Fibroblast of skin of right biceps (primary cell): ENCODE results near the gene DPEP2NB.
A peak's percentile ranks its signal among the peaks of the same experiment; 100 is the strongest.
"Not testable (repeated sequence)": the region's sequence is repeated elsewhere in the genome, so short reads cannot be mapped to it uniquely, and the experiment has no call there.

Experiments
- DNase-seq: peaks from one replicate; pipeline ENCODE4 v3.0.0-alpha.2; 2013

DPEP2NB gene

GRCh38 chr16:67979955-67980678 is 35.6 kb downstream of the DPEP2NB start, which contains the start of gene DPEP3:
TSS of gene DPEP3 (minus strand) at chr16:67980499. CDS start at chr16:67980380, 119 bp downstream.
- no peak for DNase-seq

DNA sequence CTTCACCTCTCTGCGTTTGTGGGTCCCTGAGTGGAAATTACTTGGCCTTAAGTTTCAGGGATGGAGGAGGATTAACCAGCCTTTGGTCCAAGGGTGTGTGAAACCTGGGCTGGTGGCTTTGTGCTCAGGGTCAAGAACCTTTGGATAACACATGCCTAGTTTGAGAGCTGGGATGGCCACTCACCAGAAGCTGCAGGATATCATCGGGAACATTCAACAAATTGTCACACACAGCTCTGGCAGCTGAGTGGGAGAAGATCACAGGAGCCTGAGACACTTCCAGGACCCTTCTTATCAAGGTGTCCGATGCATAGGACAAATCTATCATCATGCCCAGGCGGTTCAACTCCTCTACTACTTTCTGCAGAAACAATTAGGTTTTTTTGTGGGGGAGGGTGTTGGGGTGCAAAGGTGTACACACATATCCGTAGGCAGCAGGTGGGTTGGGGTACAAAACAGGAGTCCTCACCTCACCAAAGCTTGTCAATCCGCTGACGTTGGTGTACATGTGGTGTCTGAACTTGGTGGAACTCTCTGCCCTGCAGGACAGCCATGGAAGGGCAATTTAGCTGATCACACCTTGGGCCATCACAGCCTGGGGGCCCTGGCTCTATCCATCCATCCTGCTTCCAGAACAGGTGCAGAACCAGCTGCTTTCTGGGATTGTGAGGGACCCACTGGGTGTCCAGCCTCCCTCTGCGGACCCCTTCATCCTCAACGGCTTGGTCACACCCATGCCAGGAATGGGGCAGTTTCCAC is 38.1 kb downstream of the DPEP2NB start:
- no peak for DNase-seq

- DNase-seq, result no peak
Observed at GRCh38 chr16:67977005-67977404, 38.7 kb downstream of the DPEP2NB start.

DNA sequence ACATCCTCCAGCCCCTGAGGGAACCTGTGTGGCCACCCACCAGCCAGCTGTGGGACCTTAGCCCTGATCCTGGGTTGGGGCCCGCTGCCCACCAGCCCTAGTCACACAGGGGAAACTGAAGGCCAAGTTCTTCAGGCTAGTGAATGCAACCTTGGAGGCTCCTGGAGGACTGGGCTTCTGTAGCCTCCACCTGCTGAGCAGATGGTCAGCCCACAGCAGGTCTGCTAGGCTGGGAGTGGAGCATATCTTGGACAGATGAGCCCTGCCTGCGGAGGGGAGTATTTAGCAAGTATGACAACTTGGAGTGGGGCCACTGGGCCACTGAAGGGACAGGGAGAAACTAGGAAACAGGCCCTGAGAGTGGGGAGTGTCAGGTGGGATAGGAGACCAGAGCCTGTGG is 39.5 kb downstream of the DPEP2NB start:
- no peak for DNase-seq

- DNase-seq, result no peak
Observed at GRCh38 chr16:67975321-67976105, 40.2 kb downstream of the DPEP2NB start.

DNA sequence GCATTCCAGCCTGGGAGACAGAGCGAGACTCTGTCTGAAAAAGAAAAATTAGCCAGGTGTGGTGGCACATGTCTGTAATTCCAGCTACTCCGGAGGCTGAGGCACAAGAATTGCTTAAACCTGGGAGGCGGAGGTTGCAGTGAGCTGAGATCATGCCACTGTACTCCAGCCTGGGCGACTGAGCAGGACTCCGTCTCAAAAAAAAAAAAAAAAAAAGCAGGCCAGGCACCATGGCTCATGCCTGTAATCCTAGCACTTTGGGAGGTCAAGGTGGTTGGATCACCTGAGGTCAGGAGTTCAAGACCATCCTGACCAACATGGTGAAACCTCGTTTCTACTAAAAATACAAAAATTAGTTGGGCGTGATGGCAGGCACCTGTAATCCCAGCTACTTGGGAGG is 43.4 kb downstream of the DPEP2NB start:
- not testable (repeated sequence) for DNase-seq

DNA sequence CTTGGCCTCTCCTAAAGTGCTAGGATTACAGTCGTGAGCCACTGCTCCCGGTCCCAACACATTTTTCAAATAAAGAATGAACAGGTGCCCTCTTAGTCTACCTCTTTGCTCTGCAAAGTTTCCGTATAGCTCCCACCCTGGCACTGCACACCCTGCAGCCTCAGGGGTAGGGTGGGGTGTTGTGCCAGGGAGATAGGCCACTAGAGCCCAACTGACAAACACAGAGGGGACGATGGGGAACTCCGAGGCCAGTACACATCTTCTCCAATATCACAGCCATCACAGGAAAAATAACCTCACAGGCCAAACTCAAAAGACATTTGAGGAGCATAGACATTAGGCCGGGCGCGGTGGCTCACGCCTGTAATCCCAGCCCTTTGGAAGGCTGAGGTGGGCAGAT is 44.6 kb downstream of the DPEP2NB start:
- DNase-seq, result no peak

- no peak for DNase-seq
Observed at GRCh38 chr16:67969254-67970039, 46.3 kb downstream of the DPEP2NB start.

GRCh38 chr16:67968400-67969253 is 47.1 kb downstream of the DPEP2NB start, which contains the start of gene SLC12A4:
TSS of gene SLC12A4 (minus strand) at chr16:67968637. CDS start at chr16:67968553, 84 bp downstream.
- peak; percentile 90 for DNase-seq

- DNase-seq, result peak; percentile 42
Observed at GRCh38 chr16:67967958-67968399, 47.7 kb downstream of the DPEP2NB start.

DNA sequence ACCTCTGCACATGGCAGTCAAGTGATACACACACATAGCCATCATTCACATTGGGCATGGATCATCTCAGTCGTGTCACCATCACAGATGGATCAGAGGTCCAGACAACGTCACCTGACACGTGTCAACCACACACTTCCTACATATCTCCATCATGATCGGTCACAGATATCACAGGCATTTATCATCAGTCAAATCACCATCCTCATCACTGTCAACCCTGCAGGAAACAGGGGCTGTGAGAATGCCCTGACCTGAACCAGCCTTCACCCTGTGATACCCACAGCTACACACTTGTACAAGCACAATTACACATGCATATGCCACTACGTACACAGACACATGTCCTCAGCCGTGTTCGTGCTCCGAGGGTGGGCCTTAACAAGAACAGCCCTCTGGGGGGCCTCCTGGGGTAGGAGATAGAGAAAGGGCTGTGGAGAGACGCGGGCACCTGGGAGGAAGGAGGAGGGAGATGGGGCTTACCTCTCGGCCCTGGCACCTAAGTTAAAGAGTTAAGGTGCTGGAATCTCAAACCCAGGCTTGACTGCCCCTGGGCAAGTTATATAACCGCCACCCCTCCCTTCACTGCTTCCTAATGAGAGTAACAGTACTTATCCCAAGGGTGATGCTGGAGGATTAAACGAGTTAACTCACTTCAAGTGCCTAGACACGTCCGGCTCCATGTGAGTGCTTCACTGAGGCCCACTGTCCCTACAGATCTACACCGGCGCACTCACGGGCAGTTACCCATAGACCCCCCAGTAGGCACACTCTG is 48.3 kb downstream of the DPEP2NB start:
- DNase-seq, result peak; percentile 51

GRCh38 chr16:67966549-67967182 is 49.0 kb downstream of the DPEP2NB start:
- DNase-seq, result peak; percentile 15

- DNase-seq, result no peak
Observed at GRCh38 chr16:67965668-67966548, 49.8 kb downstream of the DPEP2NB start.

DNA sequence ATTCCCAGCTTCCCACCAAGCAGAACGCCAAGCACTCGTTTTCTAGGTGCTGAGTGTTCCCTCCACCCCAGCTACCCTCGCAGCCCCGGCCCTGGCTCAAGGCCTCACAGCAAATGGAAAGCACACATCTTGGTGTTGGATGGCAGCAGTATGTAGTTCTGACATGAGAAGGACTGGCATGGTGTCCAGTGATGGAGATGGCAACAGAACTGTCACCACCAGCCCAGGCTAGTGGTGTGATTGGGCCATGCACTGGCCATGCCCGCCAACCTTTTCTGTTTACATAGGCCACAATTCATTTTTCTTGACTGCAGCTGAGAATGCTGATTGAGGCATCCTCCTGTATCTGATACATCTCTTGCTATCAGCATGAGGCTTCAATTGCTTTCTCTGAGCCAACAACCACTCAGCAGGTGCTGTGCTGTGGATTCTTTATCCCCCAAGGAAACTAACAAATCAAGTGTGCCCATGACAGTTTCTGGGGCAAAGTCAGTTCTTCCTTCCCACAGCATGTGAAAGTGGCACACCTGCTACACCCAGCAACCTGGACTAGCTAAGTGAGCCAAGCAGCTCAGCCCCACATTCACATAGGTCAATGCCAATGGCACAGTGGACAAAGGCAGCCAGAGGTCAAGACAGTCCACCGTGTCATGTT is 51.1 kb downstream of the DPEP2NB start:
- no peak for DNase-seq

DNA sequence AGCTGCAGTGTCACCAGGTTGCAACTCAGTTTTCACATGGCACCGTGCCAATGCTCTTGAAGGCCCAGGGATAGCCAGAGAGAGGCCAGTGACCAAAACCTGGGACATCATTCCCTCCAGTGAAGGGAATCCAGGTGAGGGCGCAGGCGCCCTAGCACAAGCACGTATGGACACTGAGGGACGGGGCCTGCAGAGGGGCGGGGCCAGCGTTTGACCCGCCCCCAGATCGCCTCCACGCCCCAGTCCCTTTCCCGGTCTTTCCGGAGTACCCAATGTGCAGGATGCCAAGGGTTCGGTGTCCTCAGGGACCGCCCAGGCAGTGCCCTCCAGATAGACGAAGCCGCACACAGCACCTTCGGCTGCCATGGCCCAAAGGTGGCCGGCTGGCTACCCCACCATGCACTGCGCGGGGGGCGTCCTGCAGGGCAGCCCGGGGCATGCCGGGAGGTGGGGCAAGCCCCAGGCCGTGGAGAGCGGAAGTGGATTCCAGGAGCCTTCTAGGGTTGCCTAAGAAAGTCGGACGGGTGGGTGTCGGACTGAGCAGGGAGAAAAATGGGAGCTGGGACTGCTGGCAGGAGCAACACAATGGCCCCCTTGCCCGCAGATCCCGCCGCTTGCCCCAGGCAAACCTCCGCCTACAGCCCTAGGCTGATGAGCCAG is 51.9 kb downstream of the DPEP2NB start:
- DNase-seq, result no peak
